Muscle of arm (tissue), 12 donors: Measurements from ENCODE around the gene NAPA. TPM values are rescaled to one million over a fixed set of nuclear protein-coding genes. Genes with fewer than 3 reads are reported as not detected.
"Not testable (repeated sequence)": the region's sequence is repeated elsewhere in the genome, so short reads cannot be mapped to it uniquely, and the experiment has no call there.

ENCODE experiments used
- DNase-seq: peaks from one replicate; pipeline ENCODE4 v3.0.0-alpha.2; 2013
- polyA plus RNA-seq, 12 donors: library from polyadenylated mRNA; unstranded; fragments of 120-200 nt; gene quantifications; one replicate each; pipeline ENCODE4 v1.2.1, GENCODE V29; 2013; ENCODE audit not compliant: insufficient read length in 12 of 12

NAPA gene
- polyA plus RNA-seq, 12 donors = 83.6 to 102 (median 91.9) TPM; not detected in 1

- DNase-seq = no peak
Measured at GRCh38 chr19:47489072-47489914, 25.6 kb downstream of the NAPA start.

GRCh38 chr19:47487551-47488515, 27.0 kb downstream of the NAPA start:
- DNase-seq = no peak

- DNase-seq = no peak
Measured at GRCh38 chr19:47486900-47487299, 28.0 kb downstream of the NAPA start.

- DNase-seq = not testable (repeated sequence)
Measured at GRCh38 chr19:47486220-47486619, 28.6 kb downstream of the NAPA start.

GRCh38 chr19:47485210-47485609, 29.7 kb downstream of the NAPA start:
- DNase-seq = no peak

- peak; percentile 91 for DNase-seq
Measured at GRCh38 chr19:47483800-47484690, 30.8 kb downstream of the NAPA start, which contains the start of gene KPTN. TSS of gene KPTN (minus strand) at chr19:47484219. CDS start at chr19:47484160, 59 bp downstream.

GRCh38 chr19:47483200-47483599, 31.7 kb downstream of the NAPA start:
- no peak for DNase-seq

GRCh38 chr19:47481460-47482052, 33.3 kb downstream of the NAPA start:
- DNase-seq = no peak

GRCh38 chr19:47480658-47481057, 34.2 kb downstream of the NAPA start:
- DNase-seq = no peak

GRCh38 chr19:47479701-47480503, 35.0 kb downstream of the NAPA start:
- no peak for DNase-seq

GRCh38 chr19:47476438-47476972, 38.4 kb downstream of the NAPA start:
- DNase-seq = no peak

GRCh38 chr19:47475465-47475864, 39.4 kb downstream of the NAPA start:
- no peak for DNase-seq

- no peak for DNase-seq
Measured at GRCh38 chr19:47473336-47473735, 41.5 kb downstream of the NAPA start.

- DNase-seq = peak; percentile 82
Measured at GRCh38 chr19:47471733-47472457, 43.0 kb downstream of the NAPA start, which contains the start of gene SLC8A2. TSS of gene SLC8A2 (minus strand) at chr19:47471893. CDS start at chr19:47466403, 5,490 bp downstream.

GRCh38 chr19:47471381-47471732, 43.5 kb downstream of the NAPA start:
- no peak for DNase-seq

GRCh38 chr19:47470447-47471195, 44.2 kb downstream of the NAPA start:
- no peak for DNase-seq

GRCh38 chr19:47469719-47470118, 45.1 kb downstream of the NAPA start:
- no peak for DNase-seq

- no peak for DNase-seq
Measured at GRCh38 chr19:47469363-47469700, 45.5 kb downstream of the NAPA start.
